NCI-H2196 (cell line): Measurements from ENCODE around the gene GTF2H4.

ENCODE experiments used
- DNase-seq: peaks from one replicate; lab custom pipeline; 2025; ENCODE audit not compliant: unreplicated experiment; lab: John Stamatoyannopoulos, UW

Gene GTF2H4

DNA sequence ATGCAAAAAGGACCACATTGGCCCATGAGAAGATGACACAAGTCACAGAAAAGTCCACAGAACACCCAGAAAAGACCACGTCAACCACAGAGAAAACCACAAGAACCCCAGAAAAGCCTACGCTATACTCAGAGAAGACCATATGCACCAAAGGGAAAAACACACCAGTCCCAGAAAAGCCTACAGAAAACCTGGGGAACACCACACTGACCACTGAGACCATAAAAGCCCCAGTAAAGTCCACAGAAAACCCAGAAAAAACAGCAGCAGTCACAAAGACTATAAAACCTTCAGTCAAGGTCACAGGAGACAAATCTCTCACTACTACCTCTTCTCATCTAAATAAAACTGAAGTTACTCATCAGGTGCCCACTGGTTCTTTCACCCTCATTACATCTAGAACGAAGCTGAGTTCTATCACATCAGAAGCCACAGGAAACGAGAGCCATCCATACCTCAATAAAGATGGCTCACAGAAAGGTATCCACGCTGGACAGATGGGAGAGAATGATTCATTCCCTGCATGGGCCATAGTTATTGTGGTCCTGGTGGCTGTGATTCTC lies 44.0 kb downstream of the GTF2H4 start:
- no peak for DNase-seq

DNA sequence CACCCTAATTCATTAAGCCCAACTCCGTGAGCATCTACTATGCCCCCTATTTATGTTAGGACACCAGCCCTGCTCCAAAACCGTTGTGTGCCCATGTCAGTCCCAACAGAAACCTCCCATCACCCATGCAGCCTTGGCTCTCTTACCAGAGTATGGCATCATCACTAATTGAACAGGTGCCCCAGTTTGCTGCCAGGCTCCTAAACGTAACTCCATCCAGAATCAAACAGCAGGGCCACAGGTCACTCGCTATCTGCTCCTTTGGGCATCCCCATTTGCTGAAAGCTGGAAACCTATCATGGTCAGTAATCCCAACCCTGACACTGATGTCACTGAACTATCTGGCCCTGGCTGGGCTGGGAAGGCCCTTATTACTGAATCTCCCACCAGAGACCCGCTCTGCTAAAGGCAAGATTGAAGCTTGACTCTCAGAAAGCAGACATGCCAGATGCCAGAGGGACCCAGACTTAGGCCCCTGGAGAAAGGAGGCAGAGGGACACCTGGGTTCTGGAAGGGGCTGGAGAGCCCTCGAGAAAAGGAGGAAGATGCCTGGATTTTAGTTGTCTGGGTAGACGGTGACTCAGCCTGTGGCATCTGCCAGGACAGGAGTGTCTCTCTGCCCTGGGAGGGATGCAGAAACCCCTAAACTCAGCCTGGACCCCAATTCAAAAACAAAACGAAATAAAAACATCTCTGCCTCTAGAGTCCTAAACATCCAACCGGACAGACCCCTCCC lies 46.8 kb downstream of the GTF2H4 start:
- DNase-seq = no peak

DNA sequence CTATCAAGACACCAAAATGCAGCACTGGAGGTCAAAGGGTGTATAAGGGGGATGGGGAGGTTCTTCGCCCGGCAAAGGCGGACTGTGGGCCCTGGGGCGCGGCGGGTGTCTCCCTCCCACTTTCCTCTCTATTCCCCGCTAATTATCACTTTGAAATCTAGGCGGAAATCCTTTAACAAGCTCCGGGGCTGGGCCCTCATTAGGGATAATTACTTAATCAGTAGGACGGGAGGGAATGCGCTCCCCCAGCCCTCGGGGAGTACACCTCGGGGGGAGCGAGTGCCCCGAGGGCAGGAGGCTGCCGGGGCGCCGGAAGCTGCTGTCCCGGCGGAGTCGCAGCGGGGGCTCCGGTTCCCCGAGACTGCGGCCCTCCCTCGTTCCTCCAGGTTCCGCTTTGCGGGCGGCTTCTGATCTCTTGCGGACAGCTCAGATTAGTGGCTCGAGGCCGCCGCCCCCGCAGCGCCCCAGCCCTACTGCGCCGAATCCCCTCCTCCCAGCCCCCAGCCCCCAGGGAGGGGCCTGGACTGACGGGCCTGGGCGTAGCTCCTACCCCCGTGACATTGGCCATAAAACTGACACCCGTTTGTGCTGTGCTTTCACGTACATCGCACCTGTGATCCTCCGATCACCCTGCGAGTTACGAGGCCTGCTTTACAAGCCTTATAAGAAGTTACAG lies 47.5 kb downstream of the GTF2H4 start:
- no peak for DNase-seq

DNA sequence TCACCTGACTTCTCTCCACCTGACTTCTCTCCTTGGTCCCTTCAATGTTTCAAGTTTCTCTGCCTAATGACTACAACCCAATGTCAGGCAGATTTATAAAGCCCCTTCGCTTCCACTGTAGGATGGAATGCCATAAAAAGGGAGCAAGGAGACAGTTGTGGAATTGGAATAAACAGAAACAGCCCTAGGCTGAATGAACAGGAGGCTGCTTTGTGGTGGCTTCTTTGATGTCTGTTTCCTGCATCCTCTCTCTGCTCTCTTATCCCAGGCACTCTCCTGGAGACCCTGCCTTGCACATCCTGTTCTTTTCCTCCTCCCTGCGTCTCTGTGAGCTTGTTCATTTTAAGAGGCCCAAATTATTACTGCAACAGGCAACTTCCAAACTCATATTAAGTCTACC lies 49.7 kb downstream of the GTF2H4 start:
- DNase-seq = no peak

DNA sequence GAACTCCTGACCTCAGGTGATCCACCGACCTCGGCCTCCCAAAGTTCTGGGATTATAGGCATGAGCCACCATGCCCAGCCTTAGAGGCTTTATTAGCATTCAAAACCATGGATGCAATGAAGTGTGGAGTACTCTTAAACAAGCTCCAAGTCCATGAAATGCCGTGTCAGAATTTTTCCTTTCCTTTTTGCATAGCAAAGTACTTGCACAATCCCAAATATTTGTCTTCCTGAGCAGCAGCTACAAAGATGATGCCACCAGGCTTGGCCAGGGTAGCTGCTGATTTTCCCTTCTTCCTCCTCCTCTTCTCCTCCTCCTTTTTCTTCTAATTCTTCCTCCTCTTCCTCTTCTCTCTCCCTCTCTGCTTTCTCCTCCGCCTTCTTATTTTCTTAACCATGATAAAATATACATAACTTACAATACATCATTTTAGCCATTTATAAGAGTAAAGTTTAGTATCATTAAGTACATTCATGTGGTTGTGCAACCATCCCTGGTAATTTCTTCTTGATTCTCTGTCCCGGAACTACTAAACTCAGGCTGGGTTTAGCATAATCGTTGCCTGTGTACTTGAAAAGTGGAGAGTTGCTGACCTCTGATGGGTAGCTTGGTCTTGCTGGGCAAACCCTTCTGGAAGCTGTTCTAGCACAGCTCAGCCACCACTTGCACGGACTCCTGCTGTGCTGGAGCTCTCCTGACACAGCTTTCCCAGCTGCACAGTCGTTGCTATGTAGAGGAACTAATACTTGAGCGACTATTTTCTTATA lies 53.1 kb downstream of the GTF2H4 start:
- DNase-seq = no peak

DNA sequence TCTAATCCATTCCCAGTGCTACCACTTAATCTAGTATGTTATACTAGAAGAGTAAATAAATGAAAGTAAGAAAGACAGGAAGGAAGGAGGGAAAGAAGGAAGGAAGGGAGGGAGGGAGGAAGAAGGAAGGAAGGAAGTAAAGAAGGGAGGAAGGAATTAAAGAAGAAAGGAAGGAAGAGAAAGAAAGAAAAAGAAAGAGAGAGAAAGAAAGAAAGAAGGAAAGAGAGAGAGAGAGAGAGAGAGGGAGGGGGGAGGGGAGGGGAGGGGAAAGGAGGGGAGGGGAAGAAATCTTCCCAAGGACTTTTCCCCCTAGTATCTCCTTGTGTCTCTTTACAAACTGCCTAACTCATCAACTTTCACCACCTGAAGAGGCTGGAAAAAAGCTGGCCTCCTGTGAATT lies 54.7 kb downstream of the GTF2H4 start:
- DNase-seq = no peak

DNA sequence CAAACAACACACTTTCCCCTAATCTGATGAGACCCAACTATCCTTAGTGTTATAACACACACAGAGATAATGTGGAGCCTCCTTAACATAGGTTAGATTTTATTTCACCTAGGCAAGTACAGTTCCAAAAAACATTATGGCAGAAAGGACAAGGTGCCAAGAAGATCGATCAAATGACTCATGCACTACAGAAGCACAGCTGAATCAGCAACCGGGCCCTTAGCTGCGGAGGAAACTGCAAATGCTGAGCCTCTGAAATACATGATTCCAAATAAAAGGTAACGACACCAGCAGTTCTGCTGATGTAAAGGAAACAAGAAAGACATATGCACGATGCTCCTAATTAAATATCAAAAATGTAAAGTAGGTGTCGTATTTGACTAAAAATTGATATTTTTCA lies 55.6 kb downstream of the GTF2H4 start:
- DNase-seq = no peak
